Motor neuron (in vitro differentiated cells): ENCODE measurements around the gene CTDP1. TPM values are rescaled to one million over a fixed set of nuclear protein-coding genes. Genes with fewer than 3 reads are reported as not detected.
A peak's percentile ranks its signal among the peaks of the same experiment; 100 is the strongest.
"Not testable (repeated sequence)": the region's sequence is repeated elsewhere in the genome, so short reads cannot be mapped to it uniquely, and the experiment has no call there.

Source experiments
- ATAC-seq, 8 experiments: fragments of 200-7000 bp; cut with Tn5 transposase; replicated peaks in 6 of 8; 2 replicates each; pipeline ENCODE4 v1.8.0; 2021; ENCODE audit warnings: mild to moderate bottlenecking in 8 of 8, moderate library complexity in 8 of 8
- H3K27ac ChIP-seq, 2 donors: fragments of 250-450 bp; sonication (Bioruptor Pico); 2 replicates each; pipeline ENCODE4 v1.9.0; 2021; ENCODE audit warnings: antibody characterized with exemption in 2 of 2, mild to moderate bottlenecking in 2 of 2, moderate library complexity in 1 of 2
- H3K4me1 ChIP-seq, 2 donors: fragments of 250-450 bp; sonication (Bioruptor Pico); replicated peaks in 1 of 2; 2 replicates each; pipeline ENCODE4 v1.6.1; 2021; ENCODE audit warnings: antibody characterized with exemption in 2 of 2, mild to moderate bottlenecking in 2 of 2, moderate library complexity in 1 of 2
- H3K4me3 ChIP-seq, 5 donors: fragments of 250-450 bp; sonication (Bioruptor Pico); 2 replicates each; pipeline ENCODE4 v1.9.0; 2021; ENCODE audit warnings: antibody characterized with exemption in 5 of 5, mild to moderate bottlenecking in 5 of 5, moderate library complexity in 4 of 5
- WGBS, 10 experiments: fragments of 450-650 bp; shearing (Covaris generic); methylation state at CpG; one replicate each; pipeline ENCODE4 v1.0.0; 2022; 5-methylcytosine and 5-hydroxymethylcytosine counted together
- in situ Hi-C, 9 experiments: fragments of 400-800 bp; cut with MboI; loops; one replicate each; pipeline ENCODE4 v1.15.0; 2021; ENCODE audit warnings: low sequenced_read_pairs in 9 of 9, low pct_unique_long_range_greater_than_20kb in 2 of 9; ENCODE audit not compliant: unreplicated experiment in 9 of 9
- total RNA-seq, 8 experiments: library from RNA; unstranded; fragments of 300-600 nt; gene quantifications; 2 replicates each; pipeline versions ENCODE4 v1.2.3 to v1.2.4, GENCODE V29; 2022

Gene CTDP1
- total RNA-seq, 8 experiments from 2014 or later: 9.5 to 21.8 (median 14.8) TPM

- in situ Hi-C loops: no loop called here
- peak in 6 of 8 experiments; percentile 75 to 90 (median 85) for ATAC-seq
- Histone ChIP-seq H3K4me1 (peaks cover 7 to 8% of the 10 kb centered on the region in 2 donors), H3K27ac (no peak overlapping the region), H3K4me3 (no peak overlapping the region)
- WGBS, 10 experiments: 29 to 100% (median 72%) methylated on average over 1 to 13 of the region's 49 CpGs; no CpG with 5 or more reads in 2 of the 10 experiments
Observed at GRCh38 chr18:79749251-79750191, 69.9 kb downstream of the CTDP1 start.

GRCh38 chr18:79750980-79751571 is 71.5 kb downstream of the CTDP1 start:
- in situ Hi-C loops: no loop called here
- Histone ChIP-seq H3K4me1 (peaks cover 7 to 8% of the 10 kb centered on the region in 2 donors), H3K27ac (no peak overlapping the region), H3K4me3 (no peak overlapping the region)
- no peak for ATAC-seq
- WGBS, 10 experiments: 80 to 100% (median 91%) methylated on average over 1 to 4 of the region's 13 CpGs; no CpG with 5 or more reads in 7 of the 10 experiments

GRCh38 chr18:79751918-79752578 is 72.4 kb downstream of the CTDP1 start:
- ATAC-seq, H3K27ac ChIP-seq, H3K4me1 ChIP-seq, in situ Hi-C loops, H3K4me3 ChIP-seq: not testable (repeated sequence)
- WGBS, 10 experiments: 90 to 100% (median 100%) methylated on average over 1 to 4 of the region's 20 CpGs; no CpG with 5 or more reads in 5 of the 10 experiments

GRCh38 chr18:79752946-79753345 is 73.3 kb downstream of the CTDP1 start:
- H3K4me1 ChIP-seq, in situ Hi-C loops, H3K27ac ChIP-seq, ATAC-seq, H3K4me3 ChIP-seq: not testable (repeated sequence)
- 60% methylated on average over 1 of the region's 8 CpGs; no CpG with 5 or more reads in 9 of the 10 experiments for WGBS, 10 experiments

GRCh38 chr18:79753391-79753851 is 73.8 kb downstream of the CTDP1 start:
- WGBS, 10 experiments: 95 to 100% (median 100%) methylated on average over 1 to 8 of the region's 27 CpGs; no CpG with 5 or more reads in 3 of the 10 experiments

GRCh38 chr18:79754022-79754761 is 74.6 kb downstream of the CTDP1 start:
- no peak for ATAC-seq
- Histone ChIP-seq H3K4me3 (no peak overlapping the region), H3K4me1 (peaks cover 7 to 8% of the 10 kb centered on the region in 2 donors), H3K27ac (no peak overlapping the region)
- in situ Hi-C loops: no loop called here
- 81 to 100% (median 94%) methylated on average over 2 to 30 of the region's 35 CpGs; no CpG with 5 or more reads in 2 of the 10 experiments for WGBS, 10 experiments

More at GRCh38 chr18:79753391-79753851, 73.8 kb downstream of the CTDP1 start:
- Histone ChIP-seq H3K4me1 (peaks cover 7 to 8% of the 10 kb centered on the region in 2 donors), H3K27ac (no peak overlapping the region), H3K4me3 (no peak overlapping the region)
- ATAC-seq: no peak
- in situ Hi-C loops: no loop called here

- WGBS, 10 experiments: 60 to 100% (median 99%) methylated on average over 1 to 8 of the region's 27 CpGs; no CpG with 5 or more reads in 4 of the 10 experiments
- no peak overlapping the region for H3K4me3 ChIP-seq
- no peak for ATAC-seq
- in situ Hi-C loops: no loop called here
- H3K27ac ChIP-seq: no peak overlapping the region
- H3K4me1 ChIP-seq: peaks cover 2 to 3% of the 10 kb centered on the region in 2 donors
Observed at GRCh38 chr18:79754831-79755351, 75.3 kb downstream of the CTDP1 start.

- in situ Hi-C loops: no loop called here
- 95 to 100% (median 100%) methylated on average over 1 to 15 of the region's 31 CpGs; no CpG with 5 or more reads in 7 of the 10 experiments for WGBS, 10 experiments
- Histone ChIP-seq H3K4me1 (no peaks in the 10 kb centered on the region), H3K27ac (no peak overlapping the region), H3K4me3 (no peak overlapping the region)
- no peak for ATAC-seq
Observed at GRCh38 chr18:79755496-79756142, 76.0 kb downstream of the CTDP1 start.

- Histone ChIP-seq H3K4me3 (no peak overlapping the region), H3K27ac (no peak overlapping the region), H3K4me1 (no peaks in the 10 kb centered on the region)
- ATAC-seq: no peak
- in situ Hi-C loops: no loop called here
- 50 to 100% (median 86%) methylated on average over 1 to 2 of the region's 10 CpGs; no CpG with 5 or more reads in 5 of the 10 experiments for WGBS, 10 experiments
Observed at GRCh38 chr18:79756143-79756500, 76.5 kb downstream of the CTDP1 start.

- Histone ChIP-seq H3K27ac (no peak overlapping the region), H3K4me1 (no peaks in the 10 kb centered on the region), H3K4me3 (no peak overlapping the region)
- ATAC-seq: no peak
- 86 to 100% (median 97%) methylated on average over 1 to 9 of the region's 11 CpGs; no CpG with 5 or more reads in 1 of the 10 experiments for WGBS, 10 experiments
- in situ Hi-C loops: no loop called here
Observed at GRCh38 chr18:79756826-79757225, 77.2 kb downstream of the CTDP1 start.

GRCh38 chr18:79760348-79760747 is 80.7 kb downstream of the CTDP1 start:
- 0 to 33% (median 0%) methylated on average over 1 of the region's 1 CpG; no CpG with 5 or more reads in 3 of the 10 experiments for WGBS, 10 experiments
- in situ Hi-C loops: no loop called here
- Histone ChIP-seq H3K4me3 (no peak overlapping the region), H3K4me1 (no peaks in the 10 kb centered on the region), H3K27ac (no peak overlapping the region)
- ATAC-seq: no peak

- no peak for ATAC-seq
- in situ Hi-C loops: no loop called here
- 56 to 88% (median 63%) methylated on average over 1 of the region's 1 CpG; no CpG with 5 or more reads in 5 of the 10 experiments for WGBS, 10 experiments
- no peak overlapping the region for H3K27ac ChIP-seq
- H3K4me1 ChIP-seq: no peaks in the 10 kb centered on the region
- H3K4me3 ChIP-seq: no peak overlapping the region
Observed at GRCh38 chr18:79760881-79761280, 81.3 kb downstream of the CTDP1 start.
